Measurements from ENCODE around the gene KIF2A. TPM values are rescaled to one million over a fixed set of nuclear protein-coding genes. Genes with fewer than 3 reads are reported as not detected.

Gene KIF2A
- total RNA-seq, 1 donor from 2014 or later, result 40.4 TPM

DNA sequence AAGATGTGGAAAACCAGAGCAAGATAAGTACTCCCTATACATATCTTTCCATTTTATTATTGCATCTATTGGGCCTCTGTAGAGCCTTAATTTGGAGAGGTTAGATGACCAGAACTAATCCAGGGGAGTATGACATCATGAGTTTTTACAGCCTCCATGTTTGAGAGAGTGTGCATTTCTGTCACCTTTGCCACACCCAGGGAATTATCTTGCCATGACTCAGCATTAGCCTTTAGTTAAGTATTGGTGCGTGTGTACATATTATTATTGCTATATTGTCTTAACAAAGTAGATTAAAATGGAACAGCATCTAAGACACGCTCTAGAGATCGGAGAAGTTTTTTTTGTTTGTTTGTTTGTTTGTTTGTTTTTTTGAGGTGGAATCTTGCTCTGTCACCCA lies 70.1 kb downstream of the KIF2A start:
- Mint-ChIP-seq H3K4me3 (ENCODE audit: unreplicated experiment) (no peak overlapping the region), H3K4me1 (ENCODE audit: unreplicated experiment) (no peaks in the 10 kb centered on the region), H3K9me3 (ENCODE audit: unreplicated experiment) (no peaks in the 10 kb centered on the region), H3K36me3 (ENCODE audit: unreplicated experiment) (peaks cover 34% of the 10 kb centered on the region), H3K27ac (ENCODE audit: unreplicated experiment) (no peak overlapping the region), H3K27me3 (ENCODE audit: unreplicated experiment) (no peaks in the 10 kb centered on the region)
- DNase-seq (ENCODE audit: extremely low spot score, unreplicated experiment), result no peak
- TF ChIP-seq, protein P1, sequence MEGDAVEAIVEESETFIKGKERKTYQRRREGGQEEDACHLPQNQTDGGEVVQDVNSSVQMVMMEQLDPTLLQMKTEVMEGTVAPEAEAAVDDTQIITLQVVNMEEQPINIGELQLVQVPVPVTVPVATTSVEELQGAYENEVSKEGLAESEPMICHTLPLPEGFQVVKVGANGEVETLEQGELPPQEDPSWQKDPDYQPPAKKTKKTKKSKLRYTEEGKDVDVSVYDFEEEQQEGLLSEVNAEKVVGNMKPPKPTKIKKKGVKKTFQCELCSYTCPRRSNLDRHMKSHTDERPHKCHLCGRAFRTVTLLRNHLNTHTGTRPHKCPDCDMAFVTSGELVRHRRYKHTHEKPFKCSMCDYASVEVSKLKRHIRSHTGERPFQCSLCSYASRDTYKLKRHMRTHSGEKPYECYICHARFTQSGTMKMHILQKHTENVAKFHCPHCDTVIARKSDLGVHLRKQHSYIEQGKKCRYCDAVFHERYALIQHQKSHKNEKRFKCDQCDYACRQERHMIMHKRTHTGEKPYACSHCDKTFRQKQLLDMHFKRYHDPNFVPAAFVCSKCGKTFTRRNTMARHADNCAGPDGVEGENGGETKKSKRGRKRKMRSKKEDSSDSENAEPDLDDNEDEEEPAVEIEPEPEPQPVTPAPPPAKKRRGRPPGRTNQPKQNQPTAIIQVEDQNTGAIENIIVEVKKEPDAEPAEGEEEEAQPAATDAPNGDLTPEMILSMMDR (IDR thresholded peaks at IDR 0.05), result no peak

DNA sequence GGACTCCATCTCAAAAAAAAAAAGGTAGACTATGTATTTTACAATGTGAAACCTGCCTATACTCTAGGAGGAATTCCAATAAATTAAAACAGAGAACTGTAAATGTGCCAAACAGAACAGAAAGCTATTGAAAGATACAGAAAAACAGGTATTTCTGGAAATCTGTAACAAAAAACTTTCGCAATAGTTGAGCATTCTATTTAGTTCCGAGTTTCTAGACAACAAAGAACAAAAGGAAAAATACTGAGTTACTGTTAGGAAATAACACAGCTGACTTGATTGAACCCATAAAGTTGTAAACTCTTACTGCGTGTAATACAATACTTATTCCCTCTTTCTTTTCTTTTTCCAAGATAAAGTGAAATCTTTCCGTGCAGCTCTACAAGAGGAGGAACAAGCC lies 79.1 kb downstream of the KIF2A start:
- Mint-ChIP-seq H3K27me3 (ENCODE audit: unreplicated experiment) (no peaks in the 10 kb centered on the region), H3K27ac (ENCODE audit: unreplicated experiment) (no peak overlapping the region), H3K4me1 (ENCODE audit: unreplicated experiment) (no peaks in the 10 kb centered on the region), H3K4me3 (ENCODE audit: unreplicated experiment) (no peak overlapping the region), H3K9me3 (ENCODE audit: unreplicated experiment) (no peaks in the 10 kb centered on the region), H3K36me3 (ENCODE audit: unreplicated experiment) (peaks cover 33% of the 10 kb centered on the region)
- DNase-seq (ENCODE audit: extremely low spot score, unreplicated experiment), result no peak
- TF ChIP-seq, protein P1 (IDR thresholded peaks at IDR 0.05), result no peak

DNA sequence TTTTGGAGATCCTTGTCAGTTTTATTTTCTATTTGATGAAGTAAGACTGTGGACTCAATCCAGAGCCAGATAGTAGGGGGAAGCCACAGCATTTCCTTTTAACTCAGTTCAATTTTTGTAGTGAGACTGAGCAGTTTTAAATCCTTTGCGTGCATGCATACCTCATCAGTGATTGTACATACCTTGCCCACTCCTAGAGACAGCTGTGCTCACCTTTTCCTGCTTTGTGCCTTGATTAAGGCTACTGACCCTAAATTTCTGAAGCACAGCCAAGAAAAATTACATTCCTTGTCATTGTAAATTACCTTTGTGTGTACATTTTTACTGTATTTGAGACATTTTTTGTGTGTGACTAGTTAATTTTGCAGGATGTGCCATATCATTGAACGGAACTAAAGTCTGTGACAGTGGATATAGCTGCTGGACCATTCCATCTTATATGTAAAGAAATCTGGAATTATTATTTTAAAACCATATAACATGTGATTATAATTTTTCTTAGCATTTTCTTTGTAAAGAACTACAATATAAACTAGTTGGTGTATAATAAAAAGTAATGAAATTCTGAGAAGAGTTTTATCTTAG lies 79.9 kb downstream of the KIF2A start:
- H3K9me3 Mint-ChIP-seq (ENCODE audit: unreplicated experiment), result no peaks in the 10 kb centered on the region
- H3K4me1 Mint-ChIP-seq (ENCODE audit: unreplicated experiment), result no peaks in the 10 kb centered on the region
- TF ChIP-seq, protein P1 (IDR thresholded peaks at IDR 0.05), result no peak
- no peak overlapping the region for H3K27ac Mint-ChIP-seq (ENCODE audit: unreplicated experiment)
- no peaks in the 10 kb centered on the region for H3K27me3 Mint-ChIP-seq (ENCODE audit: unreplicated experiment)
- no peak for DNase-seq (ENCODE audit: extremely low spot score, unreplicated experiment)
- no peak overlapping the region for H3K4me3 Mint-ChIP-seq (ENCODE audit: unreplicated experiment)
- H3K36me3 Mint-ChIP-seq (ENCODE audit: unreplicated experiment), result peaks cover 28% of the 10 kb centered on the region

DNA sequence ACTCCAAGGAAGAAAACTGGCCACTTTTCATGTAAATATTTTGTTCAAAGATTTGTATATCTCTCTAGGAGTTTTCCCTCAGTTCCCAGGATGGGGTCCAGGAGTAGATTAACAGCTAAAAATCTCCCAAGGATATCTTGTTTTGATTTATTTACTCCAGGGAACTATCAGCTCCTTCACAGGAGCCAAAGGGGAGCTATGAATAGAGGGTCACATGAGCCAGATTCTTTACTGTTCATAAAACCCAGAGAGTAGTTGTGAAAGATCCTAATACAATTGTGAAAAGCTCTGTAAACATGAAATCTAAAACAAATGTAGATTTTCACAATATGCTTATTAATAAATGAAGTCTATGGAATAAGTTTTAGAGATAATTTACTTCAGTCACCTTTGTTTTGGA lies 80.8 kb downstream of the KIF2A start:
- TF ChIP-seq, protein P1 (IDR thresholded peaks at IDR 0.05), result no peak
- H3K9me3 Mint-ChIP-seq (ENCODE audit: unreplicated experiment), result no peaks in the 10 kb centered on the region
- H3K27ac Mint-ChIP-seq (ENCODE audit: unreplicated experiment), result no peak overlapping the region
- H3K36me3 Mint-ChIP-seq (ENCODE audit: unreplicated experiment), result peaks cover 24% of the 10 kb centered on the region
- H3K27me3 Mint-ChIP-seq (ENCODE audit: unreplicated experiment), result no peaks in the 10 kb centered on the region
- no peaks in the 10 kb centered on the region for H3K4me1 Mint-ChIP-seq (ENCODE audit: unreplicated experiment)
- no peak overlapping the region for H3K4me3 Mint-ChIP-seq (ENCODE audit: unreplicated experiment)
- no peak for DNase-seq (ENCODE audit: extremely low spot score, unreplicated experiment)

DNA sequence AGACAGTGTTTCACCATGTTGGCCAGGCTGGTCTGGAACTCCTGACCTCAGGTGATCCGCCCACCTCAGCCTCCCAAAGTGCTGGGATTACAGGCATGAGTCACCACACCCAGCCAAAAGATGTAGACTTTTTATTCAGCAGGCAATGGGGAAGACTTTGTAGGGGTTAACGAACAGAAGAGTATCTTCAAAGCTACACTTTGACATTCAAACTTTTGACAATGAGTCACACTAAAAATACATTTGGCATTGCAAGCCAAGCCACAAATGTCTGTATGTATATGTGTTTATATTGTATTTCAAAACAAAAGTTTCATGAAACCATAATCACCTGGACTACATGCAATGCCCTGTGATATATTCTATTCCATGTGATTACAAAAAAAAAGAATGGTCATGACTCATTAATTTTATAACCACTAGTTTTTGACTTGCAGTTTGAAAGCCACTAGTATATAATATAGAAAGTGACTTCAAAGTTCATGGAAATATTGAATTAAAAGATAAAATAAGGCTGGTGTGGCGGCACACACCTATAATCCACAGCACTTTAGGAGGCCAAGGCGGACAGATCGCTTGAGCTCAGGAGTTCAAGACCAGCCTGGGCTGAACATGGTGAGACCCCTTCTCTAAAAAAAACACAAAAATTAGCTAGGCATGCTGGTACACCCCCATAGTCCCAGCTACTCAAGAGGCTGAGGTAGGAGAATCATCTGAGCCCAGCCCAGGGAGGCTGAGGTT lies 89.4 kb downstream of the KIF2A start:
- Mint-ChIP-seq H3K36me3 (ENCODE audit: unreplicated experiment) (peaks cover 35% of the 10 kb centered on the region), H3K4me3 (ENCODE audit: unreplicated experiment) (no peak overlapping the region), H3K9me3 (ENCODE audit: unreplicated experiment) (no peaks in the 10 kb centered on the region), H3K4me1 (ENCODE audit: unreplicated experiment) (no peaks in the 10 kb centered on the region), H3K27me3 (ENCODE audit: unreplicated experiment) (no peaks in the 10 kb centered on the region), H3K27ac (ENCODE audit: unreplicated experiment) (no peak overlapping the region)
- DNase-seq (ENCODE audit: extremely low spot score, unreplicated experiment), result no peak
- TF ChIP-seq, protein P1 (IDR thresholded peaks at IDR 0.05), result no peak
